Stimulated activated CD4-positive, alpha-beta T cell treated with anti-CD3 and anti-CD28 coated beads, TNF-alpha, amount 100 ng/mL, for 24 hours (primary cell): ENCODE data around the gene ATG4C.
"Not testable (repeated sequence)": the region's sequence is repeated elsewhere in the genome, so short reads cannot be mapped to it uniquely, and the experiment has no call there.

Source experiments
- DNase-seq, 3 experiments: peaks; one replicate each; pipeline ENCODE4 v3.0.0-alpha.2; 2020; ENCODE audit warnings: low read depth in 3 of 3

ATG4C gene

GRCh38 chr1:62783736-62784508, at the start of gene ATG4C:
TSS of gene ATG4C (plus strand) at chr1:62784132. CDS start at chr1:62803787, 19,655 bp downstream.
- DNase-seq, result peak; percentile 85 to 90 (median 89)

- no peak for DNase-seq
Measured at GRCh38 chr1:62735491-62736171, 48.3 kb upstream of the ATG4C start.

GRCh38 chr1:62740701-62741100, 43.2 kb upstream of the ATG4C start:
- not testable (repeated sequence) for DNase-seq

- no peak for DNase-seq
Measured at GRCh38 chr1:62744611-62745577, 39.0 kb upstream of the ATG4C start.

- no peak for DNase-seq
Measured at GRCh38 chr1:62746086-62746808, 37.7 kb upstream of the ATG4C start.

- DNase-seq, result no peak
Measured at GRCh38 chr1:62746809-62747138, 37.2 kb upstream of the ATG4C start.

GRCh38 chr1:62753031-62753965, 30.6 kb upstream of the ATG4C start:
- no peak for DNase-seq

- DNase-seq, result not testable (repeated sequence)
Measured at GRCh38 chr1:62754938-62755337, 29.0 kb upstream of the ATG4C start.

- DNase-seq, result not testable (repeated sequence)
Measured at GRCh38 chr1:62756255-62756884, 27.6 kb upstream of the ATG4C start.

GRCh38 chr1:62759232-62759875, 24.6 kb upstream of the ATG4C start:
- not testable (repeated sequence) for DNase-seq

GRCh38 chr1:62760021-62760782, 23.7 kb upstream of the ATG4C start:
- DNase-seq, result not testable (repeated sequence)

- not testable (repeated sequence) for DNase-seq
Measured at GRCh38 chr1:62761223-62761870, 22.6 kb upstream of the ATG4C start.

- DNase-seq, result not testable (repeated sequence)
Measured at GRCh38 chr1:62762027-62762426, 21.9 kb upstream of the ATG4C start.

- DNase-seq, result no peak
Measured at GRCh38 chr1:62765981-62766380, 18.0 kb upstream of the ATG4C start.

- DNase-seq, result not testable (repeated sequence)
Measured at GRCh38 chr1:62768551-62768950, 15.4 kb upstream of the ATG4C start.

- DNase-seq, result no peak
Measured at GRCh38 chr1:62772607-62773295, 11.2 kb upstream of the ATG4C start.

- no peak for DNase-seq
Measured at GRCh38 chr1:62774006-62774405, 9.9 kb upstream of the ATG4C start.
